Measurements from ENCODE around the gene SORBS2. TPM values are rescaled to one million over a fixed set of nuclear protein-coding genes. Genes with fewer than 3 reads are reported as not detected.

Gene SORBS2
- total and polyA plus RNA-seq, 2 donors (not counting 3 experiments of a cell fraction or from before 2014, with no cell fraction given): 69.8 to 82.5 TPM

DNA sequence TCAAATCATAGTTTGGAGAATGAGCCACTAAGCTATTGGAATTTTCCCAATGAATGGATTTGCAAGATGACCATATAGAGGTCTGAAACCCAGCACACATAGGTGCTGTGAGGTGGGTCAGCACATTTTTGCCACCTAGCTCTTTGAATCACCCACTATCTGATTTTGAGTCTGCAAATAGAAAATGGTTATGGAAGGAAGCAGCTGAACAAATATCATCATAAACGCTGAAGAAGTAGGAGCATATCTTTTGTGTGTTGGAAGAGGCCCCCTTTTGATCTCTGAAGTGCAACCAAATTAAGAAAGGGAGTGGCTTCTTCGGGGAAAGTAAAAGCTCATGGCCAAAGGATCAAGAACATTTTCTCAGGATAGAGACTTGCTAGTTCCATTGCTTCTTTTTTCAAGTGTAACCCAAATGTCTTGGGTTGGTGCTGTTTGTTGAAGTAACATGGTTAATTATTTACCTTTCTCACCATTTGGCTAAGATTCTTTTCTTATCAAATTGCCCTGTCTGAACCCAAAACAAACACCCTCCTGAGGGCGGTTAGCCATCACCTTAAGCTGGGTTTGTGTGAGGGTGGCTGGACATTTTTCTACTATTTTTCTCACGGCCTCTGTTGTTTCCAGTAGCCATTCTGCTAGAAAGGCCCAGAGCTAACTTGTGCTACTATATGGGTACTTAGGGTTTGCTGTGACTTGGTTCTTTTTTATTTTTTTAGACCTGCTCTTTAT lies 18.4 kb upstream of the SORBS2 start:
- H3K27me3 ChIP-seq (ENCODE audit: control insufficient read depth in 2 of 2, insufficient read depth in 2 of 2, low read length in 2 of 2): no peaks in the 10 kb centered on the region
- no TSS peak for BruUV-seq (replicated peaks)
- FAIRE-seq (no peak), DNase-seq (ENCODE audit: low read depth, low spot score) (no peak)
- H3K4me3 ChIP-seq (replicated peaks in 1 of 3; ENCODE audit: insufficient read depth in 1 of 3, low read depth in 1 of 3, low read length in 3 of 3): no peak overlapping the region
- ChIA-PET POLR2A (no interaction called here), CTCF (interaction anchor here (1.2 to 1.5 kb wide), 3 partner anchors 9 to 19 kb away, joined by 3 to 4 read pairs (median 3); no protein-coding TSS in a partner anchor)
- peaks cover 14% of the 10 kb centered on the region for H3K4me1 ChIP-seq (ENCODE audit: control insufficient read depth, extremely low read depth, insufficient read depth, low read length)
- TF ChIP-seq POLR2A (IDR thresholded peaks at IDR 0.05; ENCODE audit: low read depth, low read length) (no peak), MAX (IDR thresholded peaks at IDR 0.05; ENCODE audit: insufficient read depth, insufficient read length) (no peak), JUN (IDR thresholded peaks at IDR 0.05; ENCODE audit: borderline replicate concordance, insufficient read depth, insufficient read length, low read depth) (no peak), MYC (IDR thresholded peaks at IDR 0.05; ENCODE audit: low read depth, low read length) (no peak), POLR2AphosphoS5 (IDR thresholded peaks at IDR 0.05; ENCODE audit: insufficient read depth, low read depth, low read length) (no peak), CTCF (IDR thresholded peaks at IDR 0.05; ENCODE audit: extremely low read depth in 1 of 2, insufficient read depth in 1 of 2, low read depth in 1 of 2, low read length in 2 of 2) (no peak), FOS (IDR thresholded peaks at IDR 0.05; ENCODE audit: borderline replicate concordance, insufficient read depth, low read length) (no peak), GATA2 (IDR thresholded peaks at IDR 0.05; ENCODE audit: insufficient read depth, insufficient read length, low read depth, low read length) (no peak), EZH2 (IDR thresholded peaks at IDR 0.05; ENCODE audit: borderline replicate concordance, low read depth, low read length, severe bottlenecking) (no peak)
- no peaks in the 10 kb centered on the region for H3K79me2 ChIP-seq (ENCODE audit: control insufficient read depth, insufficient read depth, low read length)
- no peak overlapping the region for H2AFZ ChIP-seq (ENCODE audit: low read depth, low read length)
- H4K20me1 ChIP-seq (replicated peaks; ENCODE audit: control insufficient read depth, extremely low read depth, insufficient read depth, low read length): no peaks in the 10 kb centered on the region
- no peaks in the 10 kb centered on the region for H3K9me1 ChIP-seq (replicated peaks; ENCODE audit: control insufficient read depth, extremely low read depth, insufficient read depth, low read length)
- no peak overlapping the region for H3K4me2 ChIP-seq (ENCODE audit: insufficient read depth, low read length)
- intact Hi-C loops (cut with micrococcal nuclease) (loop anchor here (10.0 kb wide), 1 partner anchor 626 kb away; the partner anchor contains the start of genes CFAP97 and SNX25), dilution Hi-C loops (cut with MboI; ENCODE audit: extremely low pct_ligation_motif_present, low sequenced_read_pairs) (no loop called here)
- H3K36me3 ChIP-seq (ENCODE audit: control insufficient read depth in 2 of 2, extremely low read depth in 1 of 2, insufficient read depth in 2 of 2, low read length in 2 of 2): no peaks in the 10 kb centered on the region
- H3K27ac ChIP-seq (ENCODE audit: insufficient read depth, low read depth, low read length): no peak overlapping the region
- H3K9me3 ChIP-seq (replicated peaks; ENCODE audit: control insufficient read depth, insufficient read depth, low read length): no peaks in the 10 kb centered on the region
- no peak overlapping the region for H3K9ac ChIP-seq (replicated peaks; ENCODE audit: extremely low read depth, insufficient read depth, low read length)

All from endothelial cell of umbilical vein (primary cell).